PC-9 (cell line): Measurements from ENCODE around the gene MYO1E. TPM values are rescaled to one million over a fixed set of nuclear protein-coding genes. Genes with fewer than 3 reads are reported as not detected.
A peak's percentile ranks its signal among the peaks of the same experiment; 100 is the strongest.

Source experiments
- BruUV-seq: library from RNA; stranded (reverse); fragments of 400-500 nt; replicated peaks from 2 replicates; lab custom pipeline; 2021; lab: Mats Ljungman, UMichigan
- CTCF ChIA-PET: fragments of 300-600 bp; sonication (Branson Sonifier 250); formaldehyde crosslinking; loops from one replicate; lab custom pipeline; 2022; ENCODE audit warnings: antibody characterized with exemption; lab: Charles Lee
- POLR2A ChIA-PET: fragments of 300-600 bp; sonication (Branson Sonifier 250); formaldehyde crosslinking; loops from one replicate; lab custom pipeline; 2022; ENCODE audit warnings: antibody characterized with exemption; ENCODE audit not compliant: unreplicated experiment; lab: Charles Lee
- DNase-seq, 2 experiments: peaks; one replicate each; pipeline versions ENCODE4 v3.0.0 to v3.0.0-alpha.2; 2015 to 2022; ENCODE audit warnings: mixed read lengths in 1 of 2
- H2AFZ ChIP-seq: fragments of 200-600 bp; sonication (generic); 2 replicates; pipeline ENCODE4 v1.8.1; 2017; ENCODE audit warnings: antibody characterized with exemption
- H3F3A ChIP-seq: fragments of 200-600 bp; sonication (generic); 2 replicates; pipeline ENCODE4 v1.8.1; 2017; ENCODE audit warnings: antibody characterized with exemption, mild to moderate bottlenecking, low read depth; ENCODE audit not compliant: insufficient read depth
- H3K27ac ChIP-seq: fragments of 200-600 bp; sonication (generic); 2 replicates; pipeline ENCODE4 v1.6.1; 2016; ENCODE audit warnings: mixed run types
- H3K27me3 ChIP-seq: fragments of 200-600 bp; sonication (generic); 2 replicates; pipeline ENCODE4 v1.6.1; 2016; ENCODE audit warnings: low read depth, mixed run types; ENCODE audit not compliant: insufficient read depth
- H3K36me3 ChIP-seq: fragments of 200-600 bp; sonication (generic); 2 replicates; pipeline ENCODE4 v1.6.1; 2016; ENCODE audit warnings: low read depth, mixed run types
- H3K4me1 ChIP-seq: fragments of 200-600 bp; sonication (generic); replicated peaks from 2 replicates; pipeline ENCODE4 v1.6.1; 2016; ENCODE audit warnings: mixed run types; ENCODE audit not compliant: insufficient read depth
- H3K4me2 ChIP-seq: fragments of 200-600 bp; sonication (generic); 2 replicates; pipeline ENCODE4 v1.6.1; 2017; ENCODE audit warnings: mixed run types
- H3K4me3 ChIP-seq: fragments of 200-600 bp; sonication (generic); 2 replicates; pipeline ENCODE4 v1.6.1; 2016; ENCODE audit warnings: mixed run types
- H3K79me2 ChIP-seq: fragments of 200-600 bp; sonication (generic); 2 replicates; pipeline ENCODE4 v1.6.1; 2017; ENCODE audit warnings: low read depth, mixed run types
- H3K9me2 ChIP-seq: fragments of 200-600 bp; sonication (generic); 2 replicates; pipeline ENCODE4 v1.8.1; 2017; ENCODE audit warnings: mild to moderate bottlenecking; ENCODE audit not compliant: insufficient read depth
- H3K9me3 ChIP-seq: fragments of 200-600 bp; sonication (generic); 2 replicates; pipeline ENCODE4 v1.8.1; 2016; ENCODE audit warnings: low read depth; ENCODE audit not compliant: insufficient read depth
- H4K20me1 ChIP-seq: fragments of 200-600 bp; sonication (generic); 2 replicates; pipeline ENCODE4 v1.8.1; 2017; ENCODE audit not compliant: insufficient read depth
- CTCF ChIP-seq: fragments of 200-600 bp; sonication (generic); conservative IDR thresholded peaks from 2 replicates; pipeline ENCODE4 v1.6.1; 2017; ENCODE audit warnings: mixed run types, antibody characterized with exemption, mild to moderate bottlenecking, moderate library complexity
- EZH2 ChIP-seq: fragments of 200-600 bp; sonication (generic); IDR thresholded peaks from 2 replicates; pipeline ENCODE4 v1.8.0; 2017; ENCODE audit warnings: antibody characterized with exemption, low read depth
- intact Hi-C: fragments of 100-400 bp; cut with micrococcal nuclease; formaldehyde crosslinking; loops from one replicate; pipeline ENCODE4 v1.10.0; 2022; ENCODE audit not compliant: unreplicated experiment
- total RNA-seq: library from RNA; stranded (reverse); gene quantifications from 2 replicates; pipeline ENCODE4 v1.2.3, GENCODE V29; 2021

The MYO1E gene
- total RNA-seq, 1 experiment from 2014 or later: 156 TPM

- peak; percentile 81 to 92 for DNase-seq
- ChIA-PET POLR2A (interaction anchor here (0.5 to 0.9 kb wide), 11 partner anchors 9 to 424 kb away, joined by 3 to 12 read pairs (median 6); no protein-coding TSS in a partner anchor), CTCF (interaction anchor here (0.6 to 1.0 kb wide), 6 partner anchors 16 to 378 kb away, joined by 4 to 10 read pairs (median 7); no protein-coding TSS in a partner anchor)
- Histone ChIP-seq H3K9me3 (no peaks in the 10 kb centered on the region), H3K4me3 (no peak overlapping the region), H3K27me3 (no peaks in the 10 kb centered on the region), H4K20me1 (no peaks in the 10 kb centered on the region), H3K4me1 (peaks cover 23% of the 10 kb centered on the region), H3K79me2 (no peaks in the 10 kb centered on the region; the same call in 1 of the 2 replicates), H3K4me2 (no peak overlapping the region), H2AFZ (no peak overlapping the region), H3K9me2 (no peaks in the 10 kb centered on the region), H3K36me3 (peaks cover 8% of the 10 kb centered on the region), H3K27ac (peak overlapping the region; percentile 71), H3F3A (peaks cover 42% of the 10 kb centered on the region)
- no TSS peak for BruUV-seq
- intact Hi-C loops: loop anchor here (1.0 to 5.0 kb wide), 4 partner anchors 22 to 202 kb away; partner anchors contain the start of gene MYO1E
- TF ChIP-seq CTCF: no peak
Measured at GRCh38 chr15:59170295-59171066, 202.2 kb downstream of the MYO1E start.

GRCh38 chr15:59169251-59169708 is 203.4 kb downstream of the MYO1E start:
- H4K20me1 ChIP-seq: no peaks in the 10 kb centered on the region
- peak overlapping the region; percentile 71 for H3K27ac ChIP-seq
- H3K4me2 ChIP-seq: no peak overlapping the region
- H2AFZ ChIP-seq: no peak overlapping the region
- H3K36me3 ChIP-seq: peaks cover 8% of the 10 kb centered on the region
- no peaks in the 10 kb centered on the region for H3K27me3 ChIP-seq
- intact Hi-C loops: no loop called here
- no peaks in the 10 kb centered on the region for H3K9me3 ChIP-seq
- POLR2A ChIA-PET: interaction anchor here (0.6 to 0.9 kb wide), 3 partner anchors 76 to 204 kb away, joined by 3 to 8 read pairs (median 4); no protein-coding TSS in a partner anchor
- TF ChIP-seq EZH2 (no peak), CTCF (no peak)
- CTCF ChIA-PET: interaction anchor here (0.5 kb wide), 1 partner anchor 90 kb away, joined by 11 read pairs; no protein-coding TSS in a partner anchor
- H3K4me1 ChIP-seq: peaks cover 17% of the 10 kb centered on the region
- H3K79me2 ChIP-seq: no peaks in the 10 kb centered on the region; the same call in 1 of the 2 replicates
- peaks cover 32% of the 10 kb centered on the region; the same call in 1 of the 2 replicates for H3F3A ChIP-seq
- DNase-seq: no peak
- no peak overlapping the region for H3K4me3 ChIP-seq
- H3K9me2 ChIP-seq: no peaks in the 10 kb centered on the region
- no TSS peak for BruUV-seq

GRCh38 chr15:59168536-59168935 is 204.1 kb downstream of the MYO1E start:
- H3K4me2 ChIP-seq: no peak overlapping the region
- H3K79me2 ChIP-seq: no peaks in the 10 kb centered on the region; the same call in 1 of the 2 replicates
- DNase-seq: no peak
- H3K9me2 ChIP-seq: no peaks in the 10 kb centered on the region
- ChIA-PET POLR2A (no interaction called here), CTCF (no interaction called here)
- no peak overlapping the region for H3K4me3 ChIP-seq
- TF ChIP-seq EZH2: no peak
- no peak for TF ChIP-seq CTCF
- peaks cover 5% of the 10 kb centered on the region for H3K36me3 ChIP-seq
- no peaks in the 10 kb centered on the region for H4K20me1 ChIP-seq
- H2AFZ ChIP-seq: no peak overlapping the region
- intact Hi-C loops: no loop called here
- H3K9me3 ChIP-seq: no peaks in the 10 kb centered on the region
- no TSS peak for BruUV-seq
- H3K4me1 ChIP-seq: peaks cover 17% of the 10 kb centered on the region
- peak overlapping the region; percentile 71; the same call in 1 of the 2 replicates for H3K27ac ChIP-seq
- no peaks in the 10 kb centered on the region for H3K27me3 ChIP-seq
- H3F3A ChIP-seq: peaks cover 29% of the 10 kb centered on the region; the same call in 1 of the 2 replicates
